GM18526 (cell line): ENCODE measurements around the gene MYRIP.
A peak's percentile ranks its signal among the peaks of the same experiment; 100 is the strongest.

Source experiments
- POLR2A ChIP-seq: IDR thresholded peaks from 3 replicates; pipeline ENCODE4 v1.6.1; 2011; ENCODE audit not compliant: insufficient read length; ENCODE audit errors: extremely low read depth

The MYRIP gene

DNA sequence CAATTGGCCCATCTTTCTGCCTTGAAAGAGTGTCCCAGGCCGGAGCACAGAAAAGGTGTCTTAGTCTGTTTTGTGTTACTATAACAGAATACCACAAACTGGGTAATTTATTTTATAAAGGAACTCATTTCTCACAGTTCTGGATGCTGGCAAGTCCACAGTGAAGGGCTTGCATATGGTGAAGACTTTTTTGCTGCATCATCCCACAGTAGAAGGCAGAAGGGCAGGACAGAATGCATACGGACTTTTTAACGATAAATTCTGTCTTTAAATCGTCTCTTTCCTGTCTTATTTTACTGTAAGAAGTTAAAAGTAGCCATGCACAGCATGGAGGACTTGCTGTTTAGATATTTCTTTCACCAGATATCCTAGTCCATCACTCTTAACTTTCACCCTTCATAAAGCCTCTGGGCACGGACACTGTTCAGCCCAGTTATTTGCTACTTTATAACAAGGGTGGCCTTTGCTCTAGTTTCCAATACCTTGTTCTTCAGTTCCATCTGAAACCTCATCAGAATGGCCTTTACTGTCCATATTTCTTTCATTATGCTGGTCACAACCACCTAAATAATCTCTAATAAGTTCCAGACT lies 489.8 kb downstream of the MYRIP start:
- TF ChIP-seq POLR2A: no peak

DNA sequence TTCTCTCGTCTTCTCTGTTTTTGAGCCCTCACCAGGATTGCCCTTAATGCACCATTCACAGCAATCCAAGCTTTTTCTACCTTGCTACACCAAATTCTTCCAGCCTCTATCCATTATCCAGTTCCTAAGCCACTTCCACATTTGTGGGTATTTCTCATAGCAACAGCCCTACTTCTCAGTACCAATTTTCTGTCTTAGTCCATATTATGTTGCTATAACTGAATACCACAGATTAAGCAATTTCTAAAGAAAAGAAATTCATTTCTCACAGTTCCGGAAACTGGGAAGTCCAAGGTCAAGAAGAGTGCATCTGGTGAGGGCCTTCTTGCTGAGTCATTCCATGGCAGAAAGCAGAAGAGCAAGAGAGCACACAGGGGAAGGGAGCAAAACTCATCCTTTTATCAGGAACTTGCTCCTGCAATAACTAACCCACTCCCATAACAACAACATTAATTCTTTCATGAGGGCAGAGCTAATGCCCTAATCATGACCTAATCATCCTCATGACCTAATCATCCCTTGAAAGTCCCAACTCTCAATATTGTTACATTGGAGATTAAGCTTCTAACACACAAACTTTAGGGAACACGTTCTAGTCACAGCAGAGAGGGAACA lies 490.4 kb downstream of the MYRIP start:
- TF ChIP-seq POLR2A: no peak

DNA sequence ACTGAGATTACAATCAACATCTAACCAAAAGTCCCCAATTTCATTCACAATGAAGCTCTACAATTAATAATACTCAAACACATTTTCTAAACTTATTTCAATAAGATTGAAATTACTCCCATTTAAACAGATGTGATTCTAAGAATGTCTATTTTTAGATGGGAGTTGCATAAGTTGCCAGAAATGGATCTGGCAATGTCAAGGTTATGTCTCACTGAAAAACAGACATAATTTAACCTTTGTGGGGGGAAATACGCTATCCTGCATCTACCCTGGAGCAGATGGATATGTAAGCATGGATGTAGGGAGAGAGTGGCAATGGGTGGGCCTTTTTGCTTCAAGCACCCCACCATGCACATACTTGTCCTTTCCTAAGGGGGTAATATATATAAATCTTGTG lies 493.4 kb downstream of the MYRIP start:
- no peak for TF ChIP-seq POLR2A

DNA sequence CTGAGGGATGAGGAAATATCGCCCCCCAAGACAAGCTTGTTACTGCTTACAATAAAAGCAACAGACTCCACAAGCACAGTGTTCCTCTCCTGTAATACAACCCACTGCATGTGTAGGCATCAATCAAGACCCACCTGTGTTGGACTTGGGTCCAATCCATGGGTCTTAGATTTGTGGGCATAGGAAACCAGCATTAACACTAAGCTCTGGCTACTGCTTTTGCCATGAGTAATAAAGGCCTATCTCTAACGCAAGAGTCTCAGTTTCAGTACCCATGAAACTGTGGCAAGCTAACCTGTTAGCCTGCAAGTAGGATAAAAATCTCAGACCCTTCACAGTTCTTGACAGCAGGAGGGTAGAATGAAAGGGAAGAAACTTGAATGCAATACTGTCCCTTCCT lies 494.9 kb downstream of the MYRIP start:
- no peak for TF ChIP-seq POLR2A

DNA sequence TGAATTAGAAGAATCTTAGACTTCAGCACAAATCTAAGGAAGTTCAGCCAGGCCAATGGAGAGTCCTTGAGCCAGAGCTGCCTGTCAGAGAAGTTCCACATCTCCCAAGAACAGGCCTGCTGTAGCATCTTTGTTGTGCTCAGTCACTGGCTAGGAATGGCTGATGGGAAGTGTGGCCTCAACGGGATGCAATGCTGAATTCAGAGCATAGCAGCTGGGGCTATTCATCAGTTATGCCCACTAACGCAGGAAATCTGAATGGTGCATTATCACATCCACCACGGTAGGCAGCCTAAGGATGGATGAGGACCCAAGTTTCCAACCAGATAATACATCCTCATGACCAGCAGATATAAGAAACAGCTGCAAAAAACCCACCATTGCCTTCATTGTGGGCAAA lies 496.9 kb downstream of the MYRIP start:
- TF ChIP-seq POLR2A: no peak

DNA sequence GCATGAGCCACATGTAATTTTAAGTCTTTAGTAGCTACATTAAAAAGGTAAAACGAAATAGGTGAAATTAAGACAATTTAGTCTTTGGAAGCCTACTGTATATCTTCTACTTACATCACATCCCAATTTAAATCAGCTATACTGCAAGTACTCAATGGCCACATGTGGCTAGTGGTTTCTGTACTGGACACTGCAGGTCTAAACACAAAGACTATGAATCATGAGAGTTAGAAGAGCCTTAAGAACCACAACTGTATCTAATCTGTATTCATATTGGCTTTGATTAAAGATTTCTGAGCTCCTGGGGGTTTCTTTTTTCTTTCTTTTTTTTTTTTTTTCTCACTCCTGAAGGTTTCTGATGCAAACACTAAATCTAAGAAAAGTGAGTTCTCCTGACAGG lies 497.8 kb downstream of the MYRIP start:
- TF ChIP-seq POLR2A: no peak

DNA sequence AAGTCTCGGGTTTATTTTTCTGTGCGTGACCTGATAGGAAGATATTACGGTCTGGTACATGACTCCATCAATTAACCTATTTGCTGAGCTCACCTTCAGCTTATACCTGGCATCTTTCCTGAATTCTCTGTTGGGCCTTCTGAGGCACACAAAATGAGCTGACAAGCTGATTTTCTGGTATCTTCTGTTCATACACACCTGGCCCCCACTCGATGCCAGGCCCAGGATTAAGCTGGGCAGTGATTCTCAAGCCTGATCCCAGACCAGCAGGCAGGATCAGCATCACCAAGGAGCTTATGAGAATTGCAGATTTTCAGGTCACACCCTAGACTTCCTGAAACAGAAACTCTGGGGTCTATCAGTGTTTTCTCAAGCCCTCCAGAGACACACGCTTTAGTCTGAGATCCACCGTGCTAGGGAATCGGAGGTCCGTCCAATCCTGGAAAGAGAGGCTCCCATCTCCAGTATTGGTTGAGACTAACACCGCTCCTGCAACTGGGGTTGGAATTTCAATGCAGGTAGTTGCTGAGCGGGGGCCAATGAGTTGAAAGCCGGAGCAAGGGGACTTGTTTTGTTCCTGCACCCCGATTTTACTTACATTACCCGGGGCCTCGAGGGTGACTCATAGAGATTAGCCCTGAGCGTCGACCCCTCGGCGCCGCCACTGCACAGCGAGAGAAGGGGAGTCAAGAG lies 499.5 kb downstream of the MYRIP start:
- no peak for TF ChIP-seq POLR2A

DNA sequence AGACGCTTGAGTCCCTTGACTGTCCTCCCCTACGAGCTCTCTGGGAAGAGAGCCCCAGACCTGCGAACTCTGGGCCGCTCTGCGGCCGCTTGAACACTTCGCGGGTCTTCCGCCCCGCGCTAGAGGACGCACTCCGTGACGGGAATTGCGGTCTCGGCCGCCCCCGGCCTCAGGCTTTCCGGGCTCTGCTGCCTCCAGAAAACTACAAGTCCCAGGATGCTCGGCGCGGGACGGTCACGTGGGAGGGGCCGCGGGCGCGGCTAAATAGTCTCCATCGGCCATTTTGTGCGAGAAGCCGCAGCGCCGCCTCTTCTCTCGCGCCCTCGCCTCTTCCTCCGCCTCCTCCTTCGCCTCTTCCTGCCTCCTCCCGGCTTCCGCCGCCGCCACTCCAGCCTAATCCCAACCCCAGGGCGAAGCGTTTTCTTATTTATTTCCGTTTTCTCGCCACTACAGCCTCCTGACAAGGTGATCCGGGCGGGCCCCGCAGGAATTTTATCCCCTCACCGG lies 500.1 kb downstream of the MYRIP start, which contains the start of gene EIF1B:
Gene EIF1B, plus strand, starts transcription at position 290 of the 507 bp plus-strand sequence. CDS start 235 bp downstream, outside the sequence.
- peak; percentile 80 for TF ChIP-seq POLR2A
